HEK293 (cell line): ENCODE results near the gene NEDD1.

Source experiments
- ZNF558 ChIP-seq: fragments of 450-650 bp; formaldehyde crosslinking; IDR thresholded peaks from 2 replicates; pipeline ENCODE4 v1.5.1; 2016; ENCODE audit warnings: missing biosample characterization, missing genetic modification characterization
- ZNF561 ChIP-seq: fragments of 450-650 bp; IDR thresholded peaks from 2 replicates; pipeline ENCODE4 v1.5.1; 2018; ENCODE audit warnings: missing biosample characterization, missing genetic modification characterization, borderline replicate concordance

GRCh38 chr12:96881608-96882007 is 25.4 kb upstream of the NEDD1 start:
- TF ChIP-seq ZNF558 (tag by site-specific recombination), result no peak
- no peak for TF ChIP-seq ZNF561 (tag by site-specific recombination)
